ENCODE measurements around the gene JAGN1. TPM values are rescaled to one million over a fixed set of nuclear protein-coding genes. Genes with fewer than 3 reads are reported as not detected.

The JAGN1 gene
- total RNA-seq, 4 donors from 2014 or later: 24.7 to 40.8 (median 33.3) TPM

- Histone ChIP-seq H3K36me3 (peaks cover 0 to 23% (median 0%) of the 10 kb centered on the region in 3 donors), H3K4me1 (peaks cover 10 to 40% (median 16%) of the 10 kb centered on the region in 3 donors), H3K4me3 (peak overlapping the region; percentile 33 to 65 (median 48)), H3K27me3 (no peaks in the 10 kb centered on the region), H3K27ac (peak overlapping the region; percentile 76 to 83 (median 79)), H3K9me3 (no peaks in the 10 kb centered on the region)
- no peak for DNase-seq
- WGBS, 2 donors: 3 to 9% methylated on average over 4 of the region's 4 CpGs
- intact Hi-C loops (cut with DNase I): no loop called here
- TF ChIP-seq POLR2A (IDR thresholded peaks at IDR 0.05) (no peak), CTCF (IDR thresholded peaks at IDR 0.05) (no peak)
Observed at GRCh38 chr3:9903238-9903624, 12.8 kb downstream of the JAGN1 start.

- peak overlapping the region in 2 of 4 donors; percentile 77 to 83 for H3K27ac ChIP-seq
- intact Hi-C loops (cut with DNase I): no loop called here
- no peaks in the 10 kb centered on the region for H3K9me3 ChIP-seq
- peaks cover 0 to 30% (median 0%) of the 10 kb centered on the region in 3 donors for H3K36me3 ChIP-seq
- peak overlapping the region in 2 of 4 donors; percentile 47 to 65 for H3K4me3 ChIP-seq
- no peaks in the 10 kb centered on the region for H3K27me3 ChIP-seq
- TF ChIP-seq CTCF (IDR thresholded peaks at IDR 0.05) (no peak), POLR2A (IDR thresholded peaks at IDR 0.05) (no peak)
- peaks cover 5 to 33% (median 10%) of the 10 kb centered on the region in 3 donors for H3K4me1 ChIP-seq
- DNase-seq: no peak
- 68 to 93% methylated on average over 1 to 4 of the region's 4 CpGs for WGBS, 2 donors
Observed at GRCh38 chr3:9903904-9904303, 13.5 kb downstream of the JAGN1 start.

GRCh38 chr3:9906480-9906879, 16.1 kb downstream of the JAGN1 start:
- Histone ChIP-seq H3K4me3 (no peak overlapping the region), H3K36me3 (peaks cover 0 to 56% (median 0%) of the 10 kb centered on the region in 3 donors), H3K27me3 (no peaks in the 10 kb centered on the region), H3K27ac (no peak overlapping the region), H3K9me3 (no peaks in the 10 kb centered on the region), H3K4me1 (peaks cover 5 to 29% (median 9%) of the 10 kb centered on the region in 3 donors)
- no peak for DNase-seq
- TF ChIP-seq CTCF (IDR thresholded peaks at IDR 0.05) (no peak), POLR2A (IDR thresholded peaks at IDR 0.05) (no peak)
- WGBS, 2 donors: 90 to 94% methylated on average over 3 to 5 of the region's 5 CpGs
- intact Hi-C loops (cut with DNase I): no loop called here

- Histone ChIP-seq H3K9me3 (no peaks in the 10 kb centered on the region), H3K4me3 (no peak overlapping the region), H3K4me1 (peaks cover under 1 to 27% (median 6%) of the 10 kb centered on the region in 3 donors), H3K36me3 (peaks cover 0 to 65% (median 0%) of the 10 kb centered on the region in 3 donors), H3K27me3 (no peaks in the 10 kb centered on the region), H3K27ac (no peak overlapping the region)
- 100% methylated on average over 1 to 2 of the region's 3 CpGs for WGBS, 2 donors
- intact Hi-C loops (cut with DNase I): no loop called here
- TF ChIP-seq CTCF (IDR thresholded peaks at IDR 0.05): no peak
- no peak for TF ChIP-seq POLR2A (IDR thresholded peaks at IDR 0.05)
- no peak for DNase-seq
Observed at GRCh38 chr3:9908286-9908685, 17.9 kb downstream of the JAGN1 start.

GRCh38 chr3:9909221-9910013, 19.0 kb downstream of the JAGN1 start:
- no peak overlapping the region for H3K27ac ChIP-seq
- intact Hi-C loops (cut with DNase I): no loop called here

More at GRCh38 chr3:9909221-9910013, 19.0 kb downstream of the JAGN1 start:
- Histone ChIP-seq H3K9me3 (no peaks in the 10 kb centered on the region), H3K36me3 (peaks cover 0 to 65% (median 0%) of the 10 kb centered on the region in 3 donors), H3K4me1 (peaks cover 11 to 27% (median 12%) of the 10 kb centered on the region in 3 donors), H3K27me3 (no peaks in the 10 kb centered on the region), H3K4me3 (no peak overlapping the region)
- DNase-seq: no peak
- WGBS, 2 donors: 78 to 82% methylated on average over 6 to 7 of the region's 7 CpGs
- TF ChIP-seq CTCF (IDR thresholded peaks at IDR 0.05) (no peak), POLR2A (IDR thresholded peaks at IDR 0.05) (no peak)
